H9 (cell line): ENCODE data around the gene KCTD16. TPM values are rescaled to one million over a fixed set of nuclear protein-coding genes. Genes with fewer than 3 reads are reported as not detected.

Experiments used
- DNase-seq: peaks from one replicate; pipeline ENCODE4 v3.0.0-alpha.2; 2017
- H2AFZ ChIP-seq: one replicate; pipeline ENCODE4 v1.6.1; 2013; ENCODE audit warnings: mild to moderate bottlenecking, low read length, control low read depth, moderate library complexity
- H2AK5ac ChIP-seq: 2 replicates; pipeline ENCODE4 v1.6.1; 2013; ENCODE audit warnings: low read length, control low read depth, mixed read lengths; ENCODE audit not compliant: insufficient read length
- H2BK120ac ChIP-seq: one replicate; pipeline ENCODE4 v1.6.1; 2013; ENCODE audit warnings: low read depth, mild to moderate bottlenecking, low read length, control low read depth, inconsistent platforms; ENCODE audit not compliant: poor library complexity, severe bottlenecking
- H2BK12ac ChIP-seq: 2 replicates; pipeline ENCODE4 v1.6.1; 2013; ENCODE audit warnings: low read length, control low read depth, mixed read lengths, low read depth; ENCODE audit not compliant: insufficient read length
- H2BK15ac ChIP-seq: 2 replicates; pipeline ENCODE4 v1.6.1; 2013; ENCODE audit warnings: low read depth, low read length, control low read depth
- H2BK20ac ChIP-seq: one replicate; pipeline ENCODE4 v1.6.1; 2013; ENCODE audit warnings: low read depth, mild to moderate bottlenecking, low read length, control low read depth, inconsistent platforms; ENCODE audit not compliant: poor library complexity, severe bottlenecking
- H2BK5ac ChIP-seq: 2 replicates; pipeline ENCODE4 v1.6.1; 2013; ENCODE audit warnings: low read length, control low read depth, mixed read lengths; ENCODE audit not compliant: insufficient read length
- H3K14ac ChIP-seq: 2 replicates; pipeline ENCODE4 v1.6.1; 2013; ENCODE audit warnings: low read length, control low read depth; ENCODE audit not compliant: insufficient read depth
- H3K18ac ChIP-seq: 2 replicates; pipeline ENCODE4 v1.6.1; 2013; ENCODE audit warnings: low read depth, mild to moderate bottlenecking, mixed read lengths, low read length, control low read depth; ENCODE audit not compliant: insufficient read length
- H3K23ac ChIP-seq: 2 replicates; pipeline ENCODE4 v1.6.1; 2013; ENCODE audit warnings: low read length, control low read depth, mixed read lengths, low read depth; ENCODE audit not compliant: insufficient read length
- H3K23me2 ChIP-seq: 2 replicates; pipeline ENCODE4 v1.6.1; 2013; ENCODE audit warnings: low read depth, mild to moderate bottlenecking, mixed read lengths, low read length, control low read depth; ENCODE audit not compliant: insufficient read length, poor library complexity, severe bottlenecking
- H3K27ac ChIP-seq: 2 replicates; pipeline ENCODE4 v1.5.1; 2013; ENCODE audit warnings: low read length, control low read depth, mixed read lengths, low read depth; ENCODE audit not compliant: insufficient read length
- H3K27me3 ChIP-seq: 2 replicates; pipeline ENCODE4 v1.6.1; 2013; ENCODE audit warnings: low read length, control low read depth, inconsistent platforms; ENCODE audit not compliant: insufficient read depth
- H3K4ac ChIP-seq: 2 replicates; pipeline ENCODE4 v1.6.1; 2013; ENCODE audit warnings: low read depth, mild to moderate bottlenecking, control low read depth, inconsistent platforms, low read length, moderate library complexity
- H3K4me1 ChIP-seq: 2 replicates; pipeline ENCODE4 v1.6.1; 2013; ENCODE audit warnings: low read length, control low read depth, inconsistent platforms; ENCODE audit not compliant: insufficient read depth
- H3K4me2 ChIP-seq: 2 replicates; pipeline ENCODE4 v1.6.1; 2013; ENCODE audit warnings: low read length, control low read depth, mixed read lengths; ENCODE audit not compliant: insufficient read length, insufficient read depth
- H3K56ac ChIP-seq: 2 replicates; pipeline ENCODE4 v1.6.1; 2013; ENCODE audit warnings: low read depth, mild to moderate bottlenecking, mixed read lengths, low read length, control low read depth; ENCODE audit not compliant: insufficient read length
- H3K79me1 ChIP-seq: 2 replicates; pipeline ENCODE4 v1.6.1; 2013; ENCODE audit warnings: low read depth, mild to moderate bottlenecking, moderate library complexity, low read length, control low read depth, inconsistent platforms; ENCODE audit not compliant: insufficient read depth, poor library complexity, severe bottlenecking
- H3K79me2 ChIP-seq: 2 replicates; pipeline ENCODE4 v1.6.1; 2013; ENCODE audit warnings: low read length, control low read depth, inconsistent platforms; ENCODE audit not compliant: insufficient read depth
- H3K9ac ChIP-seq: 2 replicates; pipeline ENCODE4 v1.6.1; 2013; ENCODE audit warnings: low read length, control low read depth, mixed read lengths; ENCODE audit not compliant: insufficient read length; ENCODE audit errors: extremely low read depth
- H3K9me3 ChIP-seq: one replicate; pipeline ENCODE4 v1.6.1; 2013; ENCODE audit warnings: low read depth, low read length, inconsistent platforms; ENCODE audit not compliant: control insufficient read depth
- H3T11ph ChIP-seq: one replicate; pipeline ENCODE4 v1.6.1; 2013; ENCODE audit warnings: mild to moderate bottlenecking, low read length, control low read depth, inconsistent platforms
- H4K20me1 ChIP-seq: one replicate; pipeline ENCODE4 v1.6.1; 2013; ENCODE audit not compliant: control insufficient read depth, insufficient read length, insufficient read depth
- H4K5ac ChIP-seq: 2 replicates; pipeline ENCODE4 v1.6.1; 2013; ENCODE audit warnings: low read depth, mild to moderate bottlenecking, mixed read lengths, low read length, control low read depth; ENCODE audit not compliant: insufficient read length
- H4K8ac ChIP-seq: replicated peaks from 2 replicates; pipeline ENCODE4 v1.6.1; 2013; ENCODE audit warnings: low read length, control low read depth, mixed read lengths, low read depth; ENCODE audit not compliant: insufficient read length
- H4K91ac ChIP-seq: 2 replicates; pipeline ENCODE4 v1.6.1; 2013; ENCODE audit warnings: low read depth, mild to moderate bottlenecking, moderate library complexity, mixed read lengths, low read length, control low read depth; ENCODE audit not compliant: insufficient read length
- H3K27ac Mint-ChIP-seq, 3 experiments: 2 replicates in 2 of 3; 3 replicates in 1 of 3; pipeline ENCODE4 v1.8.0; 2020 to 2021; ENCODE audit warnings: mixed read lengths in 3 of 3, mild to moderate bottlenecking in 1 of 3, moderate library complexity in 1 of 3
- H3K27me3 Mint-ChIP-seq: 2 replicates; pipeline ENCODE4 v1.8.0; 2021; ENCODE audit warnings: low read depth, mild to moderate bottlenecking, moderate library complexity, mixed read lengths
- H3K36me3 Mint-ChIP-seq, 3 experiments: 2 replicates in 2 of 3; 3 replicates in 1 of 3; pipeline ENCODE4 v1.8.0; 2020 to 2021; ENCODE audit warnings: low read depth in 3 of 3, mixed read lengths in 3 of 3; ENCODE audit not compliant: insufficient read depth in 1 of 3
- H3K4me1 Mint-ChIP-seq, 2 experiments: 2 replicates each; pipeline ENCODE4 v1.8.0; 2020; ENCODE audit warnings: mixed read lengths in 2 of 2
- H3K4me3 Mint-ChIP-seq, 2 experiments: 2 replicates in 1 of 2; 3 replicates in 1 of 2; pipeline ENCODE4 v1.8.0; 2020 to 2021; ENCODE audit warnings: mild to moderate bottlenecking in 2 of 2, mixed read lengths in 2 of 2, moderate library complexity in 1 of 2
- H3K9me3 Mint-ChIP-seq, 2 experiments: 2 replicates in 1 of 2; 3 replicates in 1 of 2; pipeline ENCODE4 v1.8.0; 2020; ENCODE audit warnings: mild to moderate bottlenecking in 2 of 2, mixed read lengths in 2 of 2, moderate library complexity in 1 of 2
- CTCF ChIP-seq: fragments of 200-600 bp; sonication (generic); conservative IDR thresholded peaks from 3 replicates; pipeline ENCODE4 v1.8.0; 2021; ENCODE audit warnings: antibody characterized with exemption, mild to moderate bottlenecking
- WGBS: extraction: QIAGEN DNeasy Blood & Tissue Kit; methylation state at CpG from one replicate; pipeline ENCODE4 v1.1.7; 2013; ENCODE audit warnings: missing lambda C conversion rate, low lambda C conversion rate, mixed read lengths; ENCODE audit not compliant: insufficient read length; ENCODE audit errors: extremely low coverage; 5-methylcytosine and 5-hydroxymethylcytosine counted together
- total RNA-seq: library from RNA; stranded (reverse); gene quantifications from 2 replicates; pipeline ENCODE4 v1.2.1, GENCODE V29; 2021

The KCTD16 gene
- total RNA-seq, 1 experiment from 2014 or later = 0.09 TPM

GRCh38 chr5:144227363-144227999, 56.8 kb downstream of the KCTD16 start:
- no peak overlapping the region for H2BK15ac ChIP-seq
- H3K23me2 ChIP-seq = no peaks in the 10 kb centered on the region
- TF ChIP-seq CTCF = no peak
- no peak overlapping the region for H3K27ac ChIP-seq
- no peak overlapping the region for H4K5ac ChIP-seq
- H3K4me1 ChIP-seq = no peaks in the 10 kb centered on the region
- Mint-ChIP-seq H3K27me3 (no peaks in the 10 kb centered on the region), H3K4me3 (no peak overlapping the region), H3K9me3 (no peaks in the 10 kb centered on the region), H3K36me3 (no peaks in the 10 kb centered on the region), H3K4me1 (no peaks in the 10 kb centered on the region), H3K27ac (no peak overlapping the region)
- H2BK5ac ChIP-seq = no peak overlapping the region
- no peak overlapping the region for H3T11ph ChIP-seq
- H2BK12ac ChIP-seq = no peak overlapping the region
- H2BK120ac ChIP-seq = no peak overlapping the region
- H3K27me3 ChIP-seq = no peaks in the 10 kb centered on the region
- H4K8ac ChIP-seq = no peak overlapping the region
- no peak for DNase-seq
- no peaks in the 10 kb centered on the region for H4K20me1 ChIP-seq
- no peaks in the 10 kb centered on the region for H3K9me3 ChIP-seq
- H3K4ac ChIP-seq = no peak overlapping the region
- no peak overlapping the region for H3K4me2 ChIP-seq
- H3K79me1 ChIP-seq = no peaks in the 10 kb centered on the region
- no peak overlapping the region for H3K9ac ChIP-seq
- no peak overlapping the region for H3K14ac ChIP-seq
- H3K79me2 ChIP-seq = no peaks in the 10 kb centered on the region
- H2BK20ac ChIP-seq = no peak overlapping the region
- H4K91ac ChIP-seq = no peak overlapping the region
- WGBS = no CpG with 5 or more reads among the region's 2 CpGs
- no peak overlapping the region for H2AK5ac ChIP-seq
- no peak overlapping the region for H3K23ac ChIP-seq
- no peak overlapping the region for H2AFZ ChIP-seq
- H3K56ac ChIP-seq = no peak overlapping the region
- H3K18ac ChIP-seq = no peak overlapping the region
